PFSK-1 (cell line): ENCODE measurements around the gene FGD4.

Source experiments
- FOXP2 ChIP-seq: optimal IDR thresholded peaks from 2 replicates; pipeline ENCODE3; 2011; ENCODE audit warnings: borderline replicate concordance, control low read depth, inconsistent platforms; ENCODE audit not compliant: insufficient read depth; ENCODE audit errors: extremely low read length, extremely low read depth
- POLR2AphosphoS5 ChIP-seq: IDR thresholded peaks from 2 replicates; pipeline ENCODE4 v1.6.1; 2012; ENCODE audit warnings: low read depth, mild to moderate bottlenecking, control low read depth, low read length, moderate library complexity
- SIN3A ChIP-seq: IDR thresholded peaks from 2 replicates; pipeline ENCODE4 v1.6.1; 2012; ENCODE audit warnings: mild to moderate bottlenecking, low read length, moderate library complexity, borderline replicate concordance; ENCODE audit not compliant: insufficient read depth
- TAF1 ChIP-seq: IDR thresholded peaks from 2 replicates; pipeline ENCODE4 v1.6.1; 2012; ENCODE audit warnings: low read length, control low read depth, borderline replicate concordance; ENCODE audit not compliant: insufficient read depth
- TF ChIP-seq, protein P1 (sequence below), 2 experiments: IDR thresholded peaks; 2 replicates each; pipeline versions ENCODE4 v1.6.1 to v1.8.0; 2011 to 2012; ENCODE audit warnings: low read depth in 2 of 2, low read length in 2 of 2, control low read depth in 1 of 2, inconsistent platforms in 1 of 2, mild to moderate bottlenecking in 1 of 2, moderate library complexity in 1 of 2; ENCODE audit not compliant: insufficient read depth in 1 of 2

The FGD4 gene

DNA sequence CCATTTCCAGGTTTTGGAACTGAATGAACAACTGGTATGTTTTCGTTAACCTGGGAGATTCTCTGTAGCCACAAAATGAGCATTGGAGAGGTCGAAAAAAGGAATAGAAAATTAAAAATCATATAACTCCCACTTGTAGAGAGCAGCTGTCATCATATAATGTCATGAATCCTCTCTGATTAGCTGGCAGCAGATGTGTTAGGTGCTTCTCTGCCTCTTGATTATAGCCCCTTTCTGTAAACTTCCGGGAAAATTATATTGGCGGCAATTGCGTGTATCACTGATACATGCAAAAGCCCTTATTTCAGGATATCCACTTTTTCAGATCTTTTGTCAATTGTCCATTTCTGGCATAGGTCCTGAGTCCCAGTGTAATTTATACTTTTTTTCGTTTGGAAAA lies 31.7 kb downstream of the FGD4 start:
- TF ChIP-seq, protein P1, sequence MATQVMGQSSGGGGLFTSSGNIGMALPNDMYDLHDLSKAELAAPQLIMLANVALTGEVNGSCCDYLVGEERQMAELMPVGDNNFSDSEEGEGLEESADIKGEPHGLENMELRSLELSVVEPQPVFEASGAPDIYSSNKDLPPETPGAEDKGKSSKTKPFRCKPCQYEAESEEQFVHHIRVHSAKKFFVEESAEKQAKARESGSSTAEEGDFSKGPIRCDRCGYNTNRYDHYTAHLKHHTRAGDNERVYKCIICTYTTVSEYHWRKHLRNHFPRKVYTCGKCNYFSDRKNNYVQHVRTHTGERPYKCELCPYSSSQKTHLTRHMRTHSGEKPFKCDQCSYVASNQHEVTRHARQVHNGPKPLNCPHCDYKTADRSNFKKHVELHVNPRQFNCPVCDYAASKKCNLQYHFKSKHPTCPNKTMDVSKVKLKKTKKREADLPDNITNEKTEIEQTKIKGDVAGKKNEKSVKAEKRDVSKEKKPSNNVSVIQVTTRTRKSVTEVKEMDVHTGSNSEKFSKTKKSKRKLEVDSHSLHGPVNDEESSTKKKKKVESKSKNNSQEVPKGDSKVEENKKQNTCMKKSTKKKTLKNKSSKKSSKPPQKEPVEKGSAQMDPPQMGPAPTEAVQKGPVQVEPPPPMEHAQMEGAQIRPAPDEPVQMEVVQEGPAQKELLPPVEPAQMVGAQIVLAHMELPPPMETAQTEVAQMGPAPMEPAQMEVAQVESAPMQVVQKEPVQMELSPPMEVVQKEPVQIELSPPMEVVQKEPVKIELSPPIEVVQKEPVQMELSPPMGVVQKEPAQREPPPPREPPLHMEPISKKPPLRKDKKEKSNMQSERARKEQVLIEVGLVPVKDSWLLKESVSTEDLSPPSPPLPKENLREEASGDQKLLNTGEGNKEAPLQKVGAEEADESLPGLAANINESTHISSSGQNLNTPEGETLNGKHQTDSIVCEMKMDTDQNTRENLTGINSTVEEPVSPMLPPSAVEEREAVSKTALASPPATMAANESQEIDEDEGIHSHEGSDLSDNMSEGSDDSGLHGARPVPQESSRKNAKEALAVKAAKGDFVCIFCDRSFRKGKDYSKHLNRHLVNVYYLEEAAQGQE (IDR thresholded peaks at IDR 0.05; ENCODE audit: insufficient read depth in 1 of 2, low read depth in 2 of 2, low read length in 2 of 2) = no peak
- TF ChIP-seq FOXP2 = no peak
- no peak for TF ChIP-seq TAF1
- TF ChIP-seq POLR2AphosphoS5 = no peak
- no peak for TF ChIP-seq SIN3A

DNA sequence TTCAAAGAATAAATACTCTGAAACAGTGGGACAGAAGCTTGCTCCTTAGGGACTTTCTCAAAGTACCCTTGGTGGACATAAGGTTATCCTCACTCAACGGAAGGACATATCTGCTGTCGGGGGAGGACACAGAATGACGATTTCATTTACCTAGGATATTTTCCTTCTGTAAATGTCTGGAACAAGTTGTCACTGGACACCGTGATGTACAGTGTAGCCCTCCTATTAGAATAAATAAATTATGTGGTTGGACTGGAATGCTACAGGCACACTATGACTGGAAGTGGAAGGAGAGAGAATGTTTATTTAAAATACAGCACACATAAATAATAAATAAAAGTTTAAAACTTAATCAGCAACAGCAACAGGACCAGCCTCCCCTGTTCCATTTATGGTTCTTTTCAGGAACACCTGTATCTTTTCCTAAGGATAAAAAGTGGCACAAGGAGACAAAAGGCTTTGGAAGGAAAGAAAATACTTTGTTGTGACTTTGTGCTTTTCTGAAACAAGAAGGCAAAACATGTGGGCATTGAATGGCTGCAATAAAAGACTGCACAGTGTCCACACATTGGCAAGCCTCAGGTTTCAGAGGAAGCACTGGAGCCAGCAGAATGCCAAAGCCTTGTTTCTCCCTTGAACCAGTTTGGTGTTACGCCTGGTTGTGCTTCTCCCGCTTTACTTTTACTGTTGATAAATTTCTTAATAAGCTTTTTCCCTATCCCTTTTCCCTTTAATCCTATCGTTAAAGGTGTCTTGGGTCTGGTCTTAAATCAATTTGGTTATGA lies 36.8 kb downstream of the FGD4 start:
- TF ChIP-seq TAF1 (no peak), FOXP2 (no peak), SIN3A (no peak), POLR2AphosphoS5 (no peak)
- TF ChIP-seq, protein P1 (IDR thresholded peaks at IDR 0.05; ENCODE audit: insufficient read depth in 1 of 2, low read depth in 2 of 2, low read length in 2 of 2) = no peak

DNA sequence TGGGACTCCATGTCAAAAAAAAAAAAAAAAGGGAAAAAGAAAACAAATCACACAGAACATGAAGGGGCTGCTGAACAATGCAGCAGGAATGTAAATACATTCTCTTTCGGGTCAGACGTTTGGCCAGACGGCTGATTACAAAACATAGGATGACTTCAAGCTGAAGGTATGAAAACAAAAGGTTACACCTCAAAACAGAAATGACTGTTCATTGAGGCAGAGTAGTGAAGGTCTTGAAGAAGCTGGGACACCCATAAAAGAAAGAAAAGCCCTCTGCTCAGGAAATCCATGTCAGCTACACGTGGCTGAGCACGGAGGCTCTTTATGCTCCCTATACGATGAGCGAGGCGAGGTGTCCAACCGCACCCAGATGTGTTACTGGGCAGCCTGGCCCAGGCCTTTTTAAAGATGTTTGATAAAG lies 37.7 kb downstream of the FGD4 start:
- TF ChIP-seq FOXP2 (no peak), POLR2AphosphoS5 (no peak), SIN3A (no peak), TAF1 (no peak)
- TF ChIP-seq, protein P1 (IDR thresholded peaks at IDR 0.05; ENCODE audit: insufficient read depth in 1 of 2, low read depth in 2 of 2, low read length in 2 of 2) = no peak

DNA sequence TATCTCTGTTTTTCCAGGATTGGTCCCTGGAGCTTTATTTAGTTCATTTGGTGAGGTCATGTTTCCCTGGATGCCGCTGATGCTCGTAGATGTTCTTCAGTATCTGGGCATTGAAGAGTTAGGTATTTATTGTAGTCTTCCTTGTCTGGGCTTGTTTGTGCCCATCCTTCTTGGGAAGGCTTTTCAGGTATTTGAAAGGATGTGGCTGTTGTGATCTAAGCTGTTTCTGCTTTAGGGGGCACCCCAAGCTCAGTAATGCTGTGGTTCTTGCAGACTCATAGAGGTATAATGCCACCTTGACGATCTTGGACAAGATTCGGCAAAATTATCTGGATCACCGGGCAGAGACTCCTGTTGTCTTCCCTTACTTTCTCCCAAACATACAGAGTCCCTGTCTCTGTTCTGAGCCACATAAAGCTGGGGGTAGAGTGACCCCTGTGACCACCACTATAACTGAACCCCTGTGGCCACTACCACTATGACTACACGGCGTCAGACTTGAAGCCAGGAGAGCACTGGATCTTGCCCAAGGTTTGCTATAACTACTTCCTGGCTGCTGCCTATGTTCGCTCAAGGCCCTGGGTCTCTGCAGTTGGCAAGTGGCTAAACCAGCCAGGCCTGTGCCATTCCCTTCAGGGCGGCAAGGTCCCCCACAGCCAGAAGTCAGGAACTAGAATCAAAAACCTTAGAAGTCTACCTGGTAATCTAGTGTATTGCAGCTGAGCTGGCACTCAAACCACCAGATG lies 40.9 kb downstream of the FGD4 start:
- TF ChIP-seq SIN3A (no peak), TAF1 (no peak), FOXP2 (no peak), POLR2AphosphoS5 (no peak)
- TF ChIP-seq, protein P1 (IDR thresholded peaks at IDR 0.05; ENCODE audit: insufficient read depth in 1 of 2, low read depth in 2 of 2, low read length in 2 of 2) = no peak
